SK-N-SH (cell line): ENCODE measurements around the gene SLC9A6. TPM values are rescaled to one million over a fixed set of nuclear protein-coding genes. Genes with fewer than 3 reads are reported as not detected.

Experiments used
- CTCF ChIA-PET: fragments of 300-600, 350-600 bp; formaldehyde crosslinking; extraction: SDS; loops from one replicate; lab custom pipeline; 2021; lab: Yijun Ruan, JAX
- POLR2A ChIA-PET: fragments of 350-600 bp; sonication (Branson Sonifier 250); formaldehyde crosslinking; extraction: SDS; loops from one replicate; lab custom pipeline; 2020; ENCODE audit warnings: antibody characterized with exemption, inconsistent platforms; lab: Yijun Ruan, JAX
- DNase-seq: peaks from one replicate; pipeline ENCODE4 v3.0.0; 2012
- H2AFZ ChIP-seq: fragments of 200-600 bp; sonication (generic); 2 replicates; pipeline ENCODE4 v1.8.1; 2016; ENCODE audit warnings: antibody characterized with exemption, mild to moderate bottlenecking, low read depth
- H3F3A ChIP-seq: fragments of 200-600 bp; sonication (generic); replicated peaks from 2 replicates; pipeline ENCODE3; 2016; ENCODE audit warnings: antibody characterized with exemption, mild to moderate bottlenecking; ENCODE audit not compliant: insufficient read depth
- H3K27ac ChIP-seq, 2 experiments: fragments of 200-500 bp in 1 of 2; fragments of 200-600 bp in 1 of 2; sonication (Bioruptor generic) in 1 of 2; sonication (generic), shearing (Covaris generic) in 1 of 2; 2 replicates each; pipeline versions ENCODE4 v1.5.1 to v1.6.1; 2014 to 2016; ENCODE audit warnings: low read depth in 2 of 2, inconsistent platforms in 1 of 2, low read length in 1 of 2, mild to moderate bottlenecking in 1 of 2, mixed read lengths in 1 of 2
- H3K27me3 ChIP-seq: fragments of 200-600 bp; sonication (generic), shearing (Covaris generic); 2 replicates; pipeline ENCODE4 v1.6.1; 2016; ENCODE audit warnings: mixed run types; ENCODE audit not compliant: insufficient read depth
- H3K36me3 ChIP-seq, 2 experiments: fragments of 200-500 bp in 1 of 2; fragments of 200-600 bp in 1 of 2; sonication (Bioruptor generic) in 1 of 2; sonication (generic) in 1 of 2; replicated peaks in 1 of 2; 2 replicates each; pipeline versions ENCODE3 to v1.5.1; 2014 to 2016; ENCODE audit warnings: low read length in 1 of 2, mild to moderate bottlenecking in 1 of 2; ENCODE audit not compliant: insufficient read depth in 2 of 2, control insufficient read depth in 1 of 2
- H3K4me1 ChIP-seq, 2 experiments: fragments of 200-500 bp in 1 of 2; fragments of 200-600 bp in 1 of 2; sonication (Bioruptor generic) in 1 of 2; sonication (generic), shearing (Covaris generic) in 1 of 2; 2 replicates each; pipeline versions ENCODE4 v1.5.1 to v1.6.1; 2014 to 2016; ENCODE audit warnings: low read depth in 1 of 2, low read length in 1 of 2, mixed run types in 1 of 2; ENCODE audit not compliant: insufficient read depth in 2 of 2, control insufficient read depth in 1 of 2
- H3K4me2 ChIP-seq: fragments of 200-600 bp; sonication (generic), shearing (Covaris generic); 2 replicates; pipeline ENCODE4 v1.6.1; 2017; ENCODE audit warnings: mixed run types
- H3K4me3 ChIP-seq, 2 experiments: fragments of 200-500 bp in 1 of 2; fragments of 200-600 bp in 1 of 2; sonication (Bioruptor generic) in 1 of 2; sonication (generic), shearing (Covaris generic) in 1 of 2; 2 replicates each; pipeline versions ENCODE4 v1.5.1 to v1.8.1; 2014 to 2016; ENCODE audit warnings: low read depth in 2 of 2, inconsistent platforms in 1 of 2, low read length in 1 of 2, mild to moderate bottlenecking in 1 of 2, mixed read lengths in 1 of 2, moderate library complexity in 1 of 2
- H3K79me2 ChIP-seq: fragments of 200-600 bp; sonication (generic); 2 replicates; pipeline ENCODE4 v1.8.1; 2017; ENCODE audit warnings: mild to moderate bottlenecking; ENCODE audit not compliant: insufficient read depth
- H3K9ac ChIP-seq: fragments of 200-600 bp; sonication (generic); 2 replicates; pipeline ENCODE4 v1.6.1; 2017; ENCODE audit warnings: mixed run types
- H3K9me2 ChIP-seq: fragments of 200-600 bp; sonication (generic); 2 replicates; pipeline ENCODE4 v1.6.1; 2017; ENCODE audit warnings: mixed run types
- H3K9me3 ChIP-seq: fragments of 200-600 bp; sonication (generic); 2 replicates; pipeline ENCODE4 v1.6.1; 2017; ENCODE audit warnings: mixed run types, mild to moderate bottlenecking, moderate library complexity
- H4K20me1 ChIP-seq: fragments of 200-600 bp; sonication (generic); 2 replicates; pipeline ENCODE4 v1.6.1; 2017; ENCODE audit warnings: mild to moderate bottlenecking, mixed run types; ENCODE audit not compliant: insufficient read depth
- CTCF ChIP-seq: fragments of 200-600 bp; sonication (generic); IDR thresholded peaks from 2 replicates; pipeline ENCODE4 v1.6.1; 2017; ENCODE audit warnings: antibody characterized with exemption, mild to moderate bottlenecking, moderate library complexity
- ELF1 ChIP-seq: IDR thresholded peaks from 2 replicates; pipeline ENCODE4 v1.4.0; 2012
- GABPA ChIP-seq: IDR thresholded peaks from 2 replicates; pipeline ENCODE4 v1.4.0; 2012; ENCODE audit warnings: low read depth, mild to moderate bottlenecking
- IRF3 ChIP-seq: fragments of 150-350 bp; IDR thresholded peaks from 2 replicates; pipeline ENCODE4 v1.6.1; 2016; ENCODE audit warnings: mild to moderate bottlenecking, low read depth, low read length
- JUND ChIP-seq: IDR thresholded peaks from 2 replicates; pipeline ENCODE4 v1.4.0; 2012
- MXI1 ChIP-seq: IDR thresholded peaks from 2 replicates; pipeline ENCODE4 v1.6.1; 2012; ENCODE audit warnings: mild to moderate bottlenecking, low read depth, low read length, improper control_type of control experiment
- NRF1 ChIP-seq: IDR thresholded peaks from 2 replicates; pipeline ENCODE4 v1.6.1; 2012; ENCODE audit warnings: low read depth, mild to moderate bottlenecking, low read length
- PBX3 ChIP-seq: IDR thresholded peaks from 2 replicates; pipeline ENCODE4; 2012
- RAD21 ChIP-seq: IDR thresholded peaks from 2 replicates; pipeline ENCODE4 v1.6.1; 2012; ENCODE audit warnings: mild to moderate bottlenecking, low read length
- RCOR1 ChIP-seq: fragments of 150-350 bp; IDR thresholded peaks from 2 replicates; pipeline ENCODE4 v1.6.1; 2017; ENCODE audit warnings: antibody characterized with exemption, low read length
- SIN3A ChIP-seq: IDR thresholded peaks from 2 replicates; pipeline ENCODE4 v1.6.1; 2012; ENCODE audit warnings: low read depth, mild to moderate bottlenecking, low read length, moderate library complexity, borderline replicate concordance
- TAF1 ChIP-seq: IDR thresholded peaks from 2 replicates; pipeline ENCODE4 v1.6.1; 2012; ENCODE audit warnings: low read depth, mild to moderate bottlenecking, low read length, moderate library complexity, borderline replicate concordance
- TCF12 ChIP-seq: IDR thresholded peaks from 2 replicates; pipeline ENCODE4 v1.4.0; 2012
- TEAD4 ChIP-seq: IDR thresholded peaks from 2 replicates; pipeline ENCODE4 v1.4.0; 2012; ENCODE audit warnings: mild to moderate bottlenecking, borderline replicate concordance; ENCODE audit not compliant: insufficient read depth
- WGBS: methylation state at CpG from one replicate; pipeline ENCODE4 v1.1.6; 2017; ENCODE audit warnings: low lambda C conversion rate; 5-methylcytosine and 5-hydroxymethylcytosine counted together
- polyA plus RNA-seq, 3 experiments: library from polyadenylated mRNA; depleted of rRNA; stranded (reverse); fragments of >200 nt; gene quantifications; 2 replicates each; pipeline ENCODE4 v1.2.3, GENCODE V29; 2012

The SLC9A6 gene
- polyA plus RNA-seq, 1 of the 3 experiments (the other 2 are of a cell fraction) = 5.0 TPM

- peaks cover 5% of the 10 kb centered on the region; the same call in 1 of the 2 replicates for H3K27me3 ChIP-seq
- no peaks in the 10 kb centered on the region for H3K9me2 ChIP-seq
- peaks cover 3% of the 10 kb centered on the region for H3F3A ChIP-seq
- peak overlapping the region; percentile 81 for H3K4me2 ChIP-seq
- no peaks in the 10 kb centered on the region for H3K9me3 ChIP-seq
- no peak overlapping the region for H3K4me3 ChIP-seq
- CTCF ChIA-PET = no interaction called here
- H3K27ac ChIP-seq = no peak overlapping the region; a peak in 1 of 4 replicates
- DNase-seq = no peak
- POLR2A ChIA-PET = no interaction called here
- WGBS = 44% methylated on average over 2 of the region's 2 CpGs
- no peak overlapping the region for H3K9ac ChIP-seq
- H3K36me3 ChIP-seq = no peaks in the 10 kb centered on the region
- H3K4me1 ChIP-seq = no peaks in the 10 kb centered on the region; a peak in 2 of 4 replicates
- H3K79me2 ChIP-seq = no peaks in the 10 kb centered on the region; the same call in 1 of the 2 replicates
- no peak for TF ChIP-seq MXI1
- TF ChIP-seq JUND = no peak
- no peak for TF ChIP-seq TCF12
- no peak for TF ChIP-seq IRF3
- no peak for TF ChIP-seq TEAD4
- TF ChIP-seq RAD21 = no peak
- TF ChIP-seq CTCF = no peak
- H2AFZ ChIP-seq = peak overlapping the region; percentile 93
- no peaks in the 10 kb centered on the region for H4K20me1 ChIP-seq
These were observed 979 bp upstream of the SLC9A6 start for GRCh38 chrX:135984256-135984655.

GRCh38 chrX:135984791-135985156, 461 bp upstream of the SLC9A6 start:
- H3K27me3 ChIP-seq = peaks cover 5% of the 10 kb centered on the region; the same call in 1 of the 2 replicates
- ChIA-PET CTCF (interaction anchor here (1.5 kb wide), 1 partner anchor 44 kb away, joined by 3 read pairs; no protein-coding TSS in a partner anchor), POLR2A (interaction anchor here (1.5 kb wide), 1 partner anchor 11 kb away, joined by 5 read pairs; the partner anchor contains the start of gene MMGT1)
- no peaks in the 10 kb centered on the region; a peak in 2 of 4 replicates for H3K4me1 ChIP-seq
- H3K9me3 ChIP-seq = no peaks in the 10 kb centered on the region
- peak overlapping the region; percentile 68 to 70 for H3K4me3 ChIP-seq
- peak overlapping the region; percentile 22 to 65; a peak in 3 of 4 replicates for H3K27ac ChIP-seq
- WGBS = 5% methylated on average over 7 of the region's 7 CpGs
- DNase-seq = no peak
- H3F3A ChIP-seq = peaks cover 3% of the 10 kb centered on the region
- no peaks in the 10 kb centered on the region for H3K9me2 ChIP-seq
- peak overlapping the region; percentile 81 for H3K4me2 ChIP-seq
- no peaks in the 10 kb centered on the region for H3K36me3 ChIP-seq
- TF ChIP-seq ELF1 (no peak), RCOR1 (no peak), NRF1 (no peak), PBX3 (no peak), SIN3A (no peak), TEAD4 (no peak), GABPA (no peak), TAF1 (no peak)
- H3K9ac ChIP-seq = peak overlapping the region; percentile 55; the same call in 1 of the 2 replicates
- H4K20me1 ChIP-seq = no peaks in the 10 kb centered on the region
- peaks cover 3% of the 10 kb centered on the region; the same call in 1 of the 2 replicates for H3K79me2 ChIP-seq
- H2AFZ ChIP-seq = peak overlapping the region; percentile 93
